ENCODE measurements around the gene MOV10.
"Not testable (repeated sequence)": the region's sequence is repeated elsewhere in the genome, so short reads cannot be mapped to it uniquely, and the experiment has no call there.

Gene MOV10

DNA sequence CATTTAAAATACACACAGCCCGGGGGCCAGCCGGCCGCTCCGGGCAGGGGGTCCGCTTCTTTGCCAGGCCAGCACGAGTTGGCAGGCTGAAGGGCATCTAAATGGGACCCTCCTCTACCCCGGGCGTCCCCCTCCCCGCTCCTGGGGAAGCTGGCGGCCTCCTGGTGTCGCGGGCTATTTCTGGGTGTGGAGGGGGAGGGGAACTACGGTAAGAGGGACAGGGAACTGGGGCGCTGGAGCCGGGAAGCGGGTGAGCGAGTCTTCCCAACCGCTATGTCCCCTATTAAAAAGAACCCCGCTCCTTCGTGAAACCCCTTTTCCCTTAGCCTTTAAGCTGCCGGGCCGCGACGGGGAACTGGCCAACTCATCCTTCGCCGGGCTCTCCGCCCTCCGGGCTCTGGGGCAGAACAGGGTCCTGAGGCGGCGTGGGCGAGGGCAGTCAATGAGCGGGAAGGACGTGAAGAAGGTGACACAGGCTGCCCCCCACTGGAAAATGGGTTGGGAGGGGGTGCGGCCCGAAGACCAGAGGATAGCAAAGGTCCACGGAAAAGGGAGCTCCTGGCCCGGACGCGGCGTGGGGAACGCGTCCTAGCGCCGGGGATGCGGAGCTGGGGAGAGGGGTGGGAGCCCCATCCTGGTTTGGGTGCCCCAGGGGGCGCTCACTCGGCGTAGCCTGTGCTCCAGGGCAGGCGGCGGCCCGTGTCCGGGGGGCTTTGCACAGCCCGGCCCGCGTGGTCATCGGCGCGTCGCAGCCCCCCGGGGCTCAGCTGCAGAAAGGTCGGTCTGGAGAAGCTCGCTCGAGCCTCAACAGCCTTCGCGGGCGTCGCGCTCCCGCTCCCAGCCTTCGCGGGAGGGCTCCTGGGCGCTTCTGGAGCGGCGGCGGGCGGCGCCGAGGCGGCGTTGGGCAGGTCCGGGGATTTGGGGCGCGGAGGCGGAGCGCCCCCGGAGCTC lies 40.1 kb downstream of the MOV10 start:
- peak in 1 of 2 experiments; percentile 54 for DNase-seq

GRCh38 chr1:112715264-112716053 lies 41.0 kb downstream of the MOV10 start, which contains the start of gene PPM1J:
TSS of gene PPM1J (minus strand) at chr1:112715332. CDS start at chr1:112715301, 31 bp downstream.
- DNase-seq: peak; percentile 87 to 98

DNA sequence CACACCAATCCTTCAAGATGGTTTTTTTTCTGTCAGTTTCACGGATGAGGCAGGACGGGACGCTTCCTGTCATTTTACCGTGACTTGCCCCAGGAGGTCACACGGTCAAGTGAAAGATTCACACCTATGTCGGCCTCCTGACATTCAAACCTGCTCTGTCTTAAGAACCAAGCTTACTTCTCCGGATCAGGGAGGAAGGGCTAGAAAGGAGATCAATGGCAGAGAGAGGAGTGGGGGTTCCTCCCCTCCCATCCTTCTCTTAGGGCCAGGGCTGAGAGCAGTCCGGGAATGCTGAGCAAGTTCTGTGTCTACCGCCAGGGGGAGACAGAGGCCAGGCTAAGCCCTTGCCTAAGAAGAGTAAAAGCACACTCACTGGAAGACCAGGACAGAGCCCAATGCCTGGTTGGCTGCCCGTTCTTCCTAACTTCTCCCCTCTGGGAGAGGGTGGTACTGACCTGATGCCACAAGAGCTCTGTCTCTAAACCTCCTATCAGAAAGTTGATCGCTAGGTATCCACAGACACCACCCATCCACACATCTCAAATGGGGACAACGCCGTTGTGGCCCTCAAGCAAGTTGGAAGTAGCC lies 41.8 kb downstream of the MOV10 start:
- DNase-seq: peak; percentile 92 to 97

- no peak for DNase-seq
Observed at GRCh38 chr1:112717263-112717873, 42.9 kb downstream of the MOV10 start.

- DNase-seq: peak; percentile 66 to 97
Observed at GRCh38 chr1:112718691-112719418, 44.4 kb downstream of the MOV10 start.

DNA sequence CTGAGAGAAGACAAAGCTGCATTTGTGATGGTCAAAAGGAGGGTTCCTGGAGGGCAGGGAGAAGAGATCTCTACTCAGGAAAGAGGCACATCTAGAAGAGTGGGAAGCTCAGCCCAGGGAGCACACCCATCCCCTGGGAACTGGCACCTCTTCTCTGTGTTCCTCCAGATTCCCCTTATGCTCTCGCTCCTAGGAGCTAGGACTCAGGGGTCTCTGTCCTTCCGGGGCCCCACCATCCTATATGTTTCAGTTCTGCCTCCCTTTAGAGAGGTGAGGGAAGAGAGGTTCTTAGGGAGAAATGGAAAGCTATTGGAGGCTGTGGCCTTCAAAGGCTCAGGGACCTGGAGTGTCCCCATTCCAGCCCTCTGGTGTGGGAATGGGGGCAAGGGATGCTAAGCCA lies 45.2 kb downstream of the MOV10 start:
- no peak for DNase-seq

DNA sequence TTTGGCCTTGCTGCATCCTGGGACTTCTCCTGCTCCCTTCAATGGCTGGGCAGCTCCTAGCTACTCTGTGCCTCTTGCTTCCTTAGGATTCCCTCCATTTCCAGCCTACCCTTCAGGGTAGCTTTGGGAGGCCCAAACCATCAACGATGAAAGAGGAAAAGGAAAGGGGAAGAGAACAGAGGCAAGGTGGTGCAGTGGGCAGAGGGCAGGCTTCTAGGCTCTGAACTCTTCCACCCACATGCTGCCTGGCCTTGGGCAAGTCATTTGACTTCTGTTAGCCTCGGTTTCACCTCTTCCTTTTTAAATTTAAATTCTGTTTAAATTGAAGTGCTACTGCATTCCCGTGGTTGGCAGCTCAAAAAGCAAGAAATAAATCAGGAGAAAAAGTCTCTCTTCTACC lies 46.3 kb downstream of the MOV10 start:
- no peak for DNase-seq

- not testable (repeated sequence) for DNase-seq
Observed at GRCh38 chr1:112721294-112721693, 46.8 kb downstream of the MOV10 start.

DNA sequence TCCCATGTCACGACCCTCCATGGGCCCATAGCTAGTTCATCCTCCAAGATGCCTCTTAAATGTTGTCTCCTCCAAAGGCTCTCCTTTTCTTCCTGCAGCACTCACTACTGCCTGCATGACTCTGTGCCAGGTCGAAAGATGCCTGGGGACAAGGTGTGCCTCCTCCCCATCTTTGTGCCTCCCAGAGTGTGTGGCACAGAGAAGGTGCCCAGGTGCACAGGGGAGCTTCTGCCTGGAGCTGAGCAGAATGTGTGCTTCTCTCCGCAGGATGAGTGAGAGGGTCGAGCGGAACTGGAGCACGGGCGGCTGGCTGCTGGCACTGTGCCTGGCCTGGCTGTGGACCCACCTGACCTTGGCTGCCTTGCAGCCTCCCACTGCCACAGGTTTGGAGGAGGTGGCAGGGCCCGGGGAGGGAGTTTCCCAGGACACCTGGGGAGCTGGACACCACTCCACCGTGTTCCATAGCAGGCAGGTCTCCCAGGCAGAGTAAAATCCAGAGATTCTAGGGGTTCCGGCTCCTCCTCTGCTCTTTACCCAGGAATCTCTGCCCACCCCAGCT lies 47.6 kb downstream of the MOV10 start:
- no peak for DNase-seq

DNA sequence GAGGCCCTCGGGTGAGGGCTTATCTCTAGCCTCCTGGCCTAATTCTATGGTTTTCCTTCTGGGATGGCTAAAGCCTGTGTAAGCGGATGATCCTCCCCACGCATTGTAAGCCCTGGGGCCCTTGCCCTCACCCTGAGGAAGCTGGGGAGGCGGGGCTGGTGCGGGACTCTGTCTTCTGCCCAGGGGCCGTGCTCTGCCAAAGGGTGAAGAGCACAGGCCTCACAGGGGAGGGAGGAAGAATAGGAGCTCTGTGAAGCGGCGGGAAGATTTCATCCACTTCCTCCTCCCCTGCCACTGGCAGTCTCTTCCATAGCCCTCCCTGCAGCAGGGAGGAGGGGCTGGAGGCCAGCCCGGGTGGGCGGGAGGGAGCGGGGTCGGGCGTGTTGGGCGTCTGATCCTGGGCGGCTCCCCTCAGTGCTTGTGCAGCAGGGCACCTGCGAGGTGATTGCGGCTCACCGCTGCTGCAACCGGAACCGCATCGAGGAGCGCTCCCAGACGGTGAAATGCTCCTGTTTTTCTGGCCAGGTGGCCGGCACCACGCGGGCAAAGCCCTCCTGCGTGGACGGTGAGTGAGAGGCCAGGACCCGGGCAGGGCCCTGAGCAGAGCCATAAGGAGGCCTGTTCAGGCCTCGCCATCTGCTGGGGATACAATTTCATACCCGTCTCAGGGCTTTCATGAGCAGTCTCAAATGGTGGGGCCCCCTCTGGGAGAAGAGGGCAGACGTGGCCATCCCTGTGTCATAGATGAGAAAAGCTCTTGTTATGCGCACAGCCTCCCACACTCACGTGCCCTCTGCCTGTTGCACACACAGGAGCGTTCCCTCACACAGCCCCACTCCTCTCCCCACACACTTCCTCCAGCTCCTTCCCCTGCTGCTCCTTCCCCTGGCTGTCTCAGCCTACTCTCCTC lies 48.4 kb downstream of the MOV10 start:
- peak; percentile 58 to 74 for DNase-seq

DNA sequence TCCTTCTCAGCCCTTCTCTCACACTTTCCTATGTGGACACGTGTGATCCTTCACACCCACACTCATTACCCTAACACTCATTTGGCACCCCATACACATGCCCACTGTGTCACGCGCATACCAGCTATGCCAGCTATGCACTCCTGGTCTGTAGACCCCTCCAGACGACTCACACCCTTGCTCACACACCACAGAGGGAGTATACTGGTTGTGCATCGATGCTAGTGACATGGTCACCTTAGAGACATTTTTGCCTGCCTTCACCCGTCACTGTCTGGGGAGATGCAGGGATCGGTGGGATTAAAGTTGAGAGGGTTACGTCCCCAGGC lies 49.0 kb downstream of the MOV10 start:
- no peak for DNase-seq

GRCh38 chr1:112724240-112724639 lies 49.8 kb downstream of the MOV10 start:
- DNase-seq: not testable (repeated sequence)

DNA sequence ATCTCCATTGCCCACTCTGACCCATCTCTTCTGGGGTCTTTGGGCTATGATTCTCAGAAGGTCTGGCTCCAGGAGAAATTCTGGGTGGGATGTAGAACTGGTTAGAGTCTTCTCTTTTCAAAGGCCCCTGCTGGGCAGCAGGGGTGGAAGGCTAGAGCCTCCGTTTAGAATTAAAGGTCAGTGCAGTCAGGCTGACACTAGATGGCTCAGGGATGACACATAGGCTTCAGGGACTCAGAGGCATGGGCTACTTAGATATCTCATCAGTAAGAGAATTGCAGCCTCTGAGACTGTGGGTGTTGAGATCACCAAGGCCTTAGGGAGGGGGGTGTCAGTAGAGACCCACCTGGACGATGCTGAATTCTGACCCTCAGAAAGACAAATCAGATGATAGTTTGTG lies 53.3 kb downstream of the MOV10 start:
- no peak for DNase-seq

DNA sequence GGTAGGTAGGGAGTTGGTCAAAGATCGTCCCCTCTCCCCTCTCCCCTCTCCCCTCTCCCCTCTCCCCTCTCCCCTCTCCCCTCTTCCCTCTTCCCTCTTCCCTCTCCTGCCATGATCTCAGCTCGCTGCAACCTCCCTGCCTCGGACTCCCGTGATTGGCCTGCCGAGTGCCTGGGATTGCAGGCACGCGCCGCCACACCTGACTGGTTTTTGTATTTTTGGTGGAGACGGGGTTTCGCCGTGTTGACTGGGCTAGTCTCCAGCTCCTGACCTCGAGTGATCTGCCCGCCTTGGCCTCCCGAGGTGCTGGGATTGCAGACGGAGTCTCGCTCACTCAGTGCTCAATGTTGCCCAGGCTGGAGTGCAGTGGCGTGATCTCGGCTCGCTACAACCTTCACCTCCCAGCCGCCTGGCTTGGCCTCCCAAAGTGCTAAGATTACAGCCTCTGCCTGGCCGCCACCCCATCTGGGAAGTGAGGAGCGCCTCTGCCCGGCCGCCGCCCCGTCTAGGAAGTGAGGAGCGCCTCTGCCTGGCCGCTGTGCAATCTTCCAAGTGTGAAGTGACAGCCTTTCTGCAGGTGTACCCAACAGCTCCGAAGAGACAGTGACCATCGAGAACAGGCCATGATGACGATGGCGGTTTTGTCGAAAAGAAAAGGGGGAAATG lies 54.0 kb downstream of the MOV10 start:
- DNase-seq: not testable (repeated sequence)

- not testable (repeated sequence) for DNase-seq
Observed at GRCh38 chr1:112729011-112729410, 54.6 kb downstream of the MOV10 start.

GRCh38 chr1:112729909-112730308 lies 55.5 kb downstream of the MOV10 start:
- DNase-seq: peak in 1 of 2 experiments; percentile 51

DNA sequence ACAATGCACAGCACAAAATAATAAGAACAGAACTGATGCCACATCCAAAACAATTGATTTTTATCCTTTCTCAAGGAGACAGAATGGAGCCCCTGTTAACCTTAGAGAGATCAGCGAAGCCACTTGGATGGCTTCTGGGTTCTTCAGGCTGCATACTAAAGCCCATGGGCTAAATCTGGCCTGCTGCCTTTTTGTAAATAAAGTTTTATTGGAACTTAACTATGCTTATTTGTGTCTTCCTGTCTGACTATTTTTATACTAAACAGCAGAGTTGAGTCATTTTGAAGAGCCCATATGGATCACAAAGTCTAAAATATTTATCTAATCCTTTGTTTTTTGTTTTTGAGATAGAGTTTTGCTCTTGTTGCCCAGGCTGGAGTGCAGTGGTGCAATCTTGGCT lies 57.0 kb downstream of the MOV10 start:
- DNase-seq: no peak

DNA sequence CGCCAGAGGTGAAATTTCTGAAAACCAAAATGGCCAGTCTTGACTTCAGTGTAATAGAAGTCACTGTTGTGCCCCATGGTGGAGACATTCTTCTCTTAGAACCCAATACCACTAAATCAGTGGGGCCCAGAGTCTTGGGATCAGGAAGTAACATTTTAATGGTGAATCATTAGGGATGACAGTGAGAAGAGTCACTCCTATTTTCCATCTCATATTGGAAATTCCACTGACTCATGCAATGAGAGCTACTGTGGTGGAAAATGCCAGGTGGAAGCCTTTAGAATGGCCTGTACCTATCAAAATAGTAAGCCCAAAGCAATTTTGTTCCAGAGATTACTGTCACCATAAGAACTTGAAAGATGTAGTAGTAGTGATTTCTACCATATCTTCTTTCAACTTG lies 61.3 kb downstream of the MOV10 start:
- DNase-seq: no peak

GRCh38 chr1:112737573-112737972 lies 63.1 kb downstream of the MOV10 start:
- DNase-seq: peak in 1 of 2 experiments; percentile 45

All from NCI-H526 (cell line).